ENCODE results near the gene CLDN9. TPM values are rescaled to one million over a fixed set of nuclear protein-coding genes. Genes with fewer than 3 reads are reported as not detected.

CLDN9 gene
- total and polyA plus RNA-seq, 9 of the 15 experiments (the other 6 are each of a cell fraction or from before 2014, with no cell fraction given), result 0.12 to 0.44 (median 0.22) TPM; not detected in 4

GRCh38 chr16:2981899-2982250, 30.8 kb upstream of the CLDN9 start (continued):
- peak; percentile 95 for TF ChIP-seq ZBTB7A (IDR thresholded peaks at IDR 0.05; ENCODE audit: borderline replicate concordance, control insufficient read depth, low read depth, low read length)
- no peak for TF ChIP-seq ZBTB8A (IDR thresholded peaks at IDR 0.05; ENCODE audit: partially characterized antibody)
- peak; percentile 52; the same call in 1 of the 2 replicates for TF ChIP-seq HDGF (IDR thresholded peaks at IDR 0.05)
- peak; percentile 45 for TF ChIP-seq ERF (CRISPR knock-in tag; IDR thresholded peaks at IDR 0.05)
- TF ChIP-seq SMARCE1 (IDR thresholded peaks at IDR 0.05), result 0 out of 2 replicates have a peak, but pooled peaks have one; percentile 7
- TF ChIP-seq KLF16 (IDR thresholded peaks at IDR 0.05), result peak; percentile 3; the same call in 1 of the 2 replicates
- peak; percentile 41; the same call in 1 of the 2 replicates for TF ChIP-seq THAP12 (CRISPR knock-in tag; IDR thresholded peaks at IDR 0.05)
- TF ChIP-seq CTBP1 (IDR thresholded peaks at IDR 0.05; ENCODE audit: borderline replicate concordance), result 0 out of 2 replicates have a peak, but pooled peaks have one; percentile 43
- TF ChIP-seq FOXK2 (conservative IDR thresholded peaks at IDR 0.05 in 1 of 2, IDR thresholded peaks at IDR 0.05 in 1 of 2; ENCODE audit: low read depth in 2 of 2), result peak; percentile 47 to 48; a peak in 2 of 4 replicates
- no peak for TF ChIP-seq RUNX1 (IDR thresholded peaks at IDR 0.05; ENCODE audit: low read depth)
- TF ChIP-seq ZBTB2 (IDR thresholded peaks at IDR 0.05), result 0 out of 2 replicates have a peak, but pooled peaks have one; percentile 60
- no peak for TF ChIP-seq TAF9B (IDR thresholded peaks at IDR 0.05; ENCODE audit: partially characterized antibody)
- TF ChIP-seq RBM15 (IDR thresholded peaks at IDR 0.05; ENCODE audit: insufficient read depth, low read length), result no peak
- TF ChIP-seq BHLHE40 (IDR thresholded peaks at IDR 0.05; ENCODE audit: low read length), result 0 out of 2 replicates have a peak, but pooled peaks have one; percentile 2
- TF ChIP-seq CUX1 (CRISPR knock-in tag; IDR thresholded peaks at IDR 0.05), result no peak
- no peak for TF ChIP-seq RB1 (IDR thresholded peaks at IDR 0.05; ENCODE audit: low read depth)
- no peak; the same call in 1 of the 2 replicates for TF ChIP-seq GABPB1 (CRISPR knock-in tag; IDR thresholded peaks at IDR 0.05)
